Activated naive CD8-positive, alpha-beta T cell treated with anti-CD3 and anti-CD28 coated beads, Interleukin-2, amount 10 ng/mL, durations not matched to agents 7 days and 5 days (primary cell): ENCODE measurements around the gene TNXB. TPM values are rescaled to one million over a fixed set of nuclear protein-coding genes. Genes with fewer than 3 reads are reported as not detected.

Experiments used
- ATAC-seq: fragments of 150-1000 bp; cut with Tn5 transposase; one replicate; pipeline ENCODE4 v1.10.0; 2021; ENCODE audit warnings: low read depth, moderate library complexity
- POLR2A ChIA-PET: fragments of 350-600 bp; sonication (Branson Sonifier 250); formaldehyde crosslinking; loops from one replicate; lab custom pipeline; 2021; ENCODE audit warnings: antibody characterized with exemption; lab: Charles Lee
- DNase-seq: peaks from one replicate; pipeline ENCODE4 v3.0.0; 2021
- H3K27ac Mint-ChIP-seq: one replicate; pipeline ENCODE4 v1.8.0; 2022; ENCODE audit warnings: mild to moderate bottlenecking, mixed read lengths
- H3K27me3 Mint-ChIP-seq: one replicate; pipeline ENCODE4 v1.8.0; 2022; ENCODE audit warnings: mild to moderate bottlenecking, moderate library complexity, mixed read lengths
- H3K36me3 Mint-ChIP-seq: one replicate; pipeline ENCODE4 v1.8.0; 2021; ENCODE audit warnings: mild to moderate bottlenecking, mixed read lengths
- H3K4me1 Mint-ChIP-seq: one replicate; pipeline ENCODE4 v1.8.0; 2021; ENCODE audit warnings: mixed read lengths
- H3K4me3 Mint-ChIP-seq: one replicate; pipeline ENCODE4 v1.8.0; 2022; ENCODE audit warnings: mild to moderate bottlenecking, moderate library complexity, mixed read lengths
- H3K9me3 Mint-ChIP-seq: one replicate; pipeline ENCODE4 v1.8.0; 2021; ENCODE audit warnings: mixed read lengths
- total RNA-seq, 2 experiments: library from RNA; stranded (reverse); gene quantifications; one replicate each; pipeline ENCODE4 v1.2.3, GENCODE V29; 2021

The TNXB gene
- total RNA-seq, 2 experiments from 2014 or later = 8.6 to 9.2 TPM

GRCh38 chr6:32131439-32131948 lies 22.4 kb upstream of the TNXB start:
- Mint-ChIP-seq H3K27me3 (peaks cover 5% of the 10 kb centered on the region), H3K27ac (no peak overlapping the region), H3K4me1 (peaks cover 26% of the 10 kb centered on the region), H3K9me3 (no peaks in the 10 kb centered on the region), H3K4me3 (peak overlapping the region; percentile 39), H3K36me3 (peaks cover 5% of the 10 kb centered on the region)
- no peak for DNase-seq
- no peak for ATAC-seq
- POLR2A ChIA-PET = interaction anchor here (1.7 to 2.5 kb wide), 2 partner anchors 23 to 64 kb away, joined by 9 to 16 read pairs; no protein-coding TSS in a partner anchor

GRCh38 chr6:32129297-32130088 lies 20.4 kb upstream of the TNXB start:
- no peak for DNase-seq
- Mint-ChIP-seq H3K4me3 (peak overlapping the region; percentile 99), H3K9me3 (no peaks in the 10 kb centered on the region), H3K27me3 (peaks cover 1% of the 10 kb centered on the region), H3K36me3 (peaks cover 12% of the 10 kb centered on the region), H3K27ac (peak overlapping the region; percentile 95), H3K4me1 (peaks cover 32% of the 10 kb centered on the region)
- no peak for ATAC-seq
- POLR2A ChIA-PET = interaction anchor here (0.5 to 3.7 kb wide), 17 partner anchors 10 to 1613 kb away, joined by 3 to 18 read pairs (median 5); partner anchors contain the start of genes GPSM3, NEU1 and PBX2

GRCh38 chr6:32128751-32129296 lies 19.7 kb upstream of the TNXB start:
- DNase-seq = no peak
- Mint-ChIP-seq H3K4me3 (peak overlapping the region; percentile 99), H3K4me1 (peaks cover 37% of the 10 kb centered on the region), H3K27me3 (peaks cover 1% of the 10 kb centered on the region), H3K9me3 (no peaks in the 10 kb centered on the region), H3K27ac (peak overlapping the region; percentile 99), H3K36me3 (peaks cover 17% of the 10 kb centered on the region)
- ATAC-seq = no peak
- POLR2A ChIA-PET = interaction anchor here (0.5 to 3.7 kb wide), 18 partner anchors 10 to 1613 kb away, joined by 3 to 18 read pairs (median 4); partner anchors contain the start of genes AGPAT1, EHMT2, GPSM3 and PBX2

- ATAC-seq (peak; percentile 95), DNase-seq (peak; percentile 87)
- H3K9me3 Mint-ChIP-seq = no peaks in the 10 kb centered on the region
- H3K4me1 Mint-ChIP-seq = peaks cover 38% of the 10 kb centered on the region
- peak within 1 kb of the TSS; percentile 99 for H3K4me3 Mint-ChIP-seq
- peak within 1 kb of the TSS; percentile 99 for H3K27ac Mint-ChIP-seq
- H3K27me3 Mint-ChIP-seq = peaks cover 1% of the 10 kb centered on the region
- peaks cover 17% of the 10 kb centered on the region for H3K36me3 Mint-ChIP-seq
- POLR2A ChIA-PET = interaction anchor here (1.0 to 3.7 kb wide), 11 partner anchors 9 to 844 kb away, joined by 3 to 18 read pairs (median 5); partner anchors contain the start of genes AGPAT1, EHMT2, GPSM3 and PBX2
These were observed 18.8 kb upstream of the TNXB start, which contains the start of gene ATF6B for GRCh38 chr6:32127717-32128592. Gene ATF6B, minus strand, starts transcription at chr6:32128246. Its CDS starts 39 bp downstream, at chr6:32128207.

GRCh38 chr6:32127409-32127716 lies 18.2 kb upstream of the TNXB start:
- peak overlapping the region; percentile 99 for H3K27ac Mint-ChIP-seq
- ATAC-seq = no peak
- H3K36me3 Mint-ChIP-seq = peaks cover 17% of the 10 kb centered on the region
- peaks cover 38% of the 10 kb centered on the region for H3K4me1 Mint-ChIP-seq
- POLR2A ChIA-PET = interaction anchor here (1.1 to 3.7 kb wide), 7 partner anchors 8 to 844 kb away, joined by 3 to 18 read pairs (median 9); partner anchors contain the start of genes AGPAT1, GPSM3, PSMB9 and TAP1
- H3K4me3 Mint-ChIP-seq = peak overlapping the region; percentile 99
- no peak for DNase-seq
- no peaks in the 10 kb centered on the region for H3K9me3 Mint-ChIP-seq
- H3K27me3 Mint-ChIP-seq = no peaks in the 10 kb centered on the region

GRCh38 chr6:32126880-32127279 lies 17.7 kb upstream of the TNXB start:
- H3K27me3 Mint-ChIP-seq = no peaks in the 10 kb centered on the region
- peaks cover 20% of the 10 kb centered on the region for H3K36me3 Mint-ChIP-seq
- peaks cover 38% of the 10 kb centered on the region for H3K4me1 Mint-ChIP-seq
- no peak for ATAC-seq
- H3K4me3 Mint-ChIP-seq = peak overlapping the region; percentile 99
- no peak for DNase-seq
- POLR2A ChIA-PET = interaction anchor here (1.3 to 2.8 kb wide), 2 partner anchors 8 to 28 kb away, joined by 4 to 9 read pairs; no protein-coding TSS in a partner anchor
- no peaks in the 10 kb centered on the region for H3K9me3 Mint-ChIP-seq
- peak overlapping the region; percentile 99 for H3K27ac Mint-ChIP-seq

GRCh38 chr6:32123681-32124080 lies 14.5 kb upstream of the TNXB start:
- no peak for ATAC-seq
- peaks cover 28% of the 10 kb centered on the region for H3K4me1 Mint-ChIP-seq
- no peaks in the 10 kb centered on the region for H3K9me3 Mint-ChIP-seq
- no peaks in the 10 kb centered on the region for H3K27me3 Mint-ChIP-seq
- H3K4me3 Mint-ChIP-seq = no peak overlapping the region
- no peak for DNase-seq
- peaks cover 22% of the 10 kb centered on the region for H3K36me3 Mint-ChIP-seq
- POLR2A ChIA-PET = no interaction called here
- H3K27ac Mint-ChIP-seq = no peak overlapping the region

GRCh38 chr6:32120573-32121059 lies 11.5 kb upstream of the TNXB start:
- Mint-ChIP-seq H3K27me3 (no peaks in the 10 kb centered on the region), H3K4me3 (no peak overlapping the region), H3K9me3 (no peaks in the 10 kb centered on the region), H3K27ac (no peak overlapping the region), H3K36me3 (peaks cover 16% of the 10 kb centered on the region), H3K4me1 (peaks cover 10% of the 10 kb centered on the region)
- POLR2A ChIA-PET = no interaction called here
- ATAC-seq = no peak
- DNase-seq = no peak

GRCh38 chr6:32118782-32119628 lies 9.9 kb upstream of the TNXB start:
- POLR2A ChIA-PET = interaction anchor here (1.1 to 1.8 kb wide), 2 partner anchors 9 to 454 kb away, joined by 3 to 9 read pairs; partner anchors contain the start of genes ATF6B and GPANK1
- ATAC-seq = peak; percentile 84
- no peaks in the 10 kb centered on the region for H3K9me3 Mint-ChIP-seq
- H3K27me3 Mint-ChIP-seq = no peaks in the 10 kb centered on the region
- DNase-seq = peak; percentile 78
- peak overlapping the region; percentile 48 for H3K27ac Mint-ChIP-seq
- peaks cover 4% of the 10 kb centered on the region for H3K4me1 Mint-ChIP-seq
- no peak overlapping the region for H3K4me3 Mint-ChIP-seq
- peaks cover 15% of the 10 kb centered on the region for H3K36me3 Mint-ChIP-seq

- POLR2A ChIA-PET = interaction anchor here (0.9 to 1.1 kb wide), 2 partner anchors 13 to 78 kb away, joined by 3 read pairs; partner anchors contain the start of gene FKBPL
- DNase-seq = no peak
- Mint-ChIP-seq H3K36me3 (peaks cover 17% of the 10 kb centered on the region), H3K27ac (no peak overlapping the region), H3K4me3 (no peak overlapping the region), H3K9me3 (no peaks in the 10 kb centered on the region), H3K27me3 (no peaks in the 10 kb centered on the region), H3K4me1 (peaks cover 2% of the 10 kb centered on the region)
- no peak for ATAC-seq
These were observed 8.3 kb upstream of the TNXB start for GRCh38 chr6:32117461-32117860.

GRCh38 chr6:32116674-32117073 lies 7.5 kb upstream of the TNXB start:
- Mint-ChIP-seq H3K36me3 (peaks cover 14% of the 10 kb centered on the region), H3K27ac (no peak overlapping the region), H3K9me3 (no peaks in the 10 kb centered on the region), H3K4me1 (peaks cover 2% of the 10 kb centered on the region), H3K27me3 (no peaks in the 10 kb centered on the region), H3K4me3 (no peak overlapping the region)
- POLR2A ChIA-PET = no interaction called here
- ATAC-seq (no peak), DNase-seq (no peak)

- H3K27ac Mint-ChIP-seq = no peak overlapping the region
- H3K27me3 Mint-ChIP-seq = no peaks in the 10 kb centered on the region
- no peak overlapping the region for H3K4me3 Mint-ChIP-seq
- no peaks in the 10 kb centered on the region for H3K9me3 Mint-ChIP-seq
- POLR2A ChIA-PET = no interaction called here
- no peak for DNase-seq
- peaks cover 13% of the 10 kb centered on the region for H3K36me3 Mint-ChIP-seq
- no peak for ATAC-seq
- peaks cover 2% of the 10 kb centered on the region for H3K4me1 Mint-ChIP-seq
These were observed 6.5 kb upstream of the TNXB start for GRCh38 chr6:32115623-32116022.
